GM12892 (cell line): ENCODE results near the gene TRPC4.

Experiments used
- POLR2A ChIP-seq: IDR thresholded peaks from 2 replicates; pipeline ENCODE4 v1.6.1; 2011; ENCODE audit warnings: low read depth, low read length, control low read depth
- POLR2AphosphoS5 ChIP-seq: IDR thresholded peaks from 2 replicates; pipeline ENCODE4 v1.6.1; 2011; ENCODE audit warnings: low read depth, low read length, control low read depth
- TAF1 ChIP-seq: IDR thresholded peaks from 2 replicates; pipeline ENCODE4 v1.6.1; 2011; ENCODE audit warnings: low read depth, mild to moderate bottlenecking, control low read depth, low read length, borderline replicate concordance

- TF ChIP-seq POLR2AphosphoS5: no peak
- no peak for TF ChIP-seq POLR2A
- no peak for TF ChIP-seq TAF1
Observed at GRCh38 chr13:37613236-37613635, 256.3 kb downstream of the TRPC4 start.
